K562 (cell line): Measurements from ENCODE around the gene SOX12. TPM values are rescaled to one million over a fixed set of nuclear protein-coding genes. Genes with fewer than 3 reads are reported as not detected.

Experiments
- ASH1L ChIP-seq: fragments of 450-650 bp; IDR thresholded peaks from 2 replicates; pipeline ENCODE4 v1.6.1; 2018; ENCODE audit warnings: borderline replicate concordance, mild to moderate bottlenecking, low read depth; ENCODE audit not compliant: partially characterized antibody
- BRD9 ChIP-seq: fragments of 450-650 bp; IDR thresholded peaks from 2 replicates; pipeline ENCODE4 v1.6.1; 2018; ENCODE audit warnings: low read depth; ENCODE audit not compliant: partially characterized antibody
- DACH1 ChIP-seq: fragments of 450-650 bp; IDR thresholded peaks from 2 replicates; pipeline ENCODE4 v1.6.1; 2018; ENCODE audit not compliant: partially characterized antibody
- DMBX1 ChIP-seq: fragments of 250-450 bp; sonication (Bioruptor Pico); IDR thresholded peaks from 2 replicates; pipeline ENCODE4 v1.8.0; 2022; ENCODE audit warnings: inconsistent platforms, mild to moderate bottlenecking, moderate library complexity, borderline replicate concordance
- DPF2 ChIP-seq: fragments of 450-650 bp; IDR thresholded peaks from 2 replicates; pipeline ENCODE4 v1.6.1; 2016
- E2F3 ChIP-seq: fragments of 250-450 bp; sonication (Bioruptor Pico); IDR thresholded peaks from 2 replicates; pipeline ENCODE4 v1.4.0; 2020; ENCODE audit warnings: mild to moderate bottlenecking
- HNRNPL ChIP-seq: fragments of 200-400 bp; formaldehyde crosslinking; IDR thresholded peaks from 2 replicates; pipeline ENCODE4 v1.6.1; 2017; ENCODE audit warnings: low read depth, mild to moderate bottlenecking, low read length
- KAT8 ChIP-seq: fragments of 450-650 bp; IDR thresholded peaks from 2 replicates; pipeline ENCODE4 v1.6.1; 2016; ENCODE audit warnings: low read depth, mild to moderate bottlenecking
- SMAD4 ChIP-seq: fragments of 250-450 bp; sonication (Bioruptor Pico); conservative IDR thresholded peaks from 2 replicates; pipeline ENCODE4 v1.8.0; 2021; ENCODE audit warnings: inconsistent platforms, mild to moderate bottlenecking, moderate library complexity
- YBX1 ChIP-seq: fragments of 450-650 bp; IDR thresholded peaks from 2 replicates; pipeline ENCODE4 v1.7.1; 2016; ENCODE audit warnings: mild to moderate bottlenecking
- ZKSCAN8 ChIP-seq: fragments of 200-800 bp; sonication (Bioruptor generic); IDR thresholded peaks from 2 replicates; pipeline ENCODE4 v1.6.1; 2016; ENCODE audit warnings: missing genetic modification characterization, missing compliant biosample characterization
- ZNF184 ChIP-seq: sonication (generic); formaldehyde crosslinking; IDR thresholded peaks from 2 replicates; pipeline ENCODE4 v1.5.0; 2020; ENCODE audit warnings: missing genetic modification reagents
- ZNF217 ChIP-seq: sonication (generic); formaldehyde crosslinking; IDR thresholded peaks from 2 replicates; pipeline ENCODE4 v1.8.0; 2022; ENCODE audit warnings: mild to moderate bottlenecking, missing genetic modification reagents
- polyA plus RNA-seq, 8 experiments: library from polyadenylated mRNA; depleted of rRNA in 4 of 8; stranded (reverse) in 5 of 8; unstranded in 3 of 8; fragments of >200 nt; fragmentation: Nextera tagmentation in 2 of 8; fragmentation: Illumina TruSeq in 1 of 8; extraction: Ambion mirVana in 2 of 8; extraction: Trizol in 1 of 8; gene quantifications; 2 replicates each; pipeline versions ENCODE4 v1.2.1 to v1.2.3, GENCODE V29; 2011 to 2014; ENCODE audit warnings: inconsistent platforms in 1 of 8, missing spikeins in 1 of 8
- total RNA-seq, 7 experiments: library from RNA; depleted of rRNA in 6 of 7; stranded (reverse); fragments of >200 nt in 6 of 7; fragmentation: Illumina TruSeq in 2 of 7; extraction: Trizol in 2 of 7; gene quantifications; 2 replicates each; pipeline versions ENCODE4 v1.2.1 to v1.2.3, GENCODE V29; 2011 to 2021; ENCODE audit warnings: low replicate concordance in 1 of 7
- TF ChIP-seq, protein P1 (sequence below), 2 experiments: fragments of 450-650 bp; IDR thresholded peaks; 2 replicates each; pipeline ENCODE4 v1.6.1; 2016; ENCODE audit warnings: mild to moderate bottlenecking in 2 of 2, borderline replicate concordance in 1 of 2, low read depth in 1 of 2, moderate library complexity in 1 of 2
- TF ChIP-seq, protein P2 (sequence below): fragments of 450-650 bp; IDR thresholded peaks from 2 replicates; pipeline ENCODE4 v1.6.1; 2017; ENCODE audit warnings: antibody characterized with exemption, mild to moderate bottlenecking

Gene SOX12
- total and polyA plus RNA-seq, 9 of the 15 experiments (the other 6 are each of a cell fraction or from before 2014, with no cell fraction given): 0.42 to 26.3 (median 2.6) TPM

DNA sequence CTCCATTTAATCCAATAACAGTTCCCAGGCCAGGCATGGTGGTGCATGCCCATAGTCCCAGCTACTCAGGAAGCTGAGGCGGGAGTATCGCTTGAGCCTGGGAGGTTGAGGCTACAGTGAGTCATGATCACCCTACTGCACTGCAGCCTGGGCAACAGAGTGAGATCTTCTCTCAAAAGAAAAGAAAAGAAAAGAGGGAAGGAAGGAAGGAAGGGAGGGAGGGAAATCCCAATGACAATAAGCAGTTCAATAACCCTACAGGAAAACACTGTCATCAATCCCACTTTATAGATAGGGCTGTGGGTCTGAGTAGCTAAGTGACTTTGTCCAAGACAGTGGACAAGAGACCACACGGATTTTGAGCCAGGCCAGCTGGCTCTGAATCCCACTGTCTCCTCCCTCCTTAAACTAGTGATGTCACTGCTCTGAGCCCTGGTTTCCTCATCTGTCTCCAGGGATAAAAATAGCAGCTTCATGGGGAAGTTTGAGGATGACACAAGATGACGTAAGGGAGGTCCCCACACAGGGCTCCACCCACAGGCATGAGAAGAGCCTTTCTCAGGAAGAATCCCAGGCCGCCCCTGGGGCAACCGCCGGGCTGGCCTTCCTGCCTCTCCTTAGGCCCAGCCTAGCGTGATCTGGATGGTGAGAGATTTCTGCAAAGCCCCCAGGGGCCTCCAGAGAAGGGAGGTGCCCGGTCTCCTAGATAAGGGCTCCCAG is 48.0 kb downstream of the SOX12 start (continued):
- TF ChIP-seq, protein P1, sequence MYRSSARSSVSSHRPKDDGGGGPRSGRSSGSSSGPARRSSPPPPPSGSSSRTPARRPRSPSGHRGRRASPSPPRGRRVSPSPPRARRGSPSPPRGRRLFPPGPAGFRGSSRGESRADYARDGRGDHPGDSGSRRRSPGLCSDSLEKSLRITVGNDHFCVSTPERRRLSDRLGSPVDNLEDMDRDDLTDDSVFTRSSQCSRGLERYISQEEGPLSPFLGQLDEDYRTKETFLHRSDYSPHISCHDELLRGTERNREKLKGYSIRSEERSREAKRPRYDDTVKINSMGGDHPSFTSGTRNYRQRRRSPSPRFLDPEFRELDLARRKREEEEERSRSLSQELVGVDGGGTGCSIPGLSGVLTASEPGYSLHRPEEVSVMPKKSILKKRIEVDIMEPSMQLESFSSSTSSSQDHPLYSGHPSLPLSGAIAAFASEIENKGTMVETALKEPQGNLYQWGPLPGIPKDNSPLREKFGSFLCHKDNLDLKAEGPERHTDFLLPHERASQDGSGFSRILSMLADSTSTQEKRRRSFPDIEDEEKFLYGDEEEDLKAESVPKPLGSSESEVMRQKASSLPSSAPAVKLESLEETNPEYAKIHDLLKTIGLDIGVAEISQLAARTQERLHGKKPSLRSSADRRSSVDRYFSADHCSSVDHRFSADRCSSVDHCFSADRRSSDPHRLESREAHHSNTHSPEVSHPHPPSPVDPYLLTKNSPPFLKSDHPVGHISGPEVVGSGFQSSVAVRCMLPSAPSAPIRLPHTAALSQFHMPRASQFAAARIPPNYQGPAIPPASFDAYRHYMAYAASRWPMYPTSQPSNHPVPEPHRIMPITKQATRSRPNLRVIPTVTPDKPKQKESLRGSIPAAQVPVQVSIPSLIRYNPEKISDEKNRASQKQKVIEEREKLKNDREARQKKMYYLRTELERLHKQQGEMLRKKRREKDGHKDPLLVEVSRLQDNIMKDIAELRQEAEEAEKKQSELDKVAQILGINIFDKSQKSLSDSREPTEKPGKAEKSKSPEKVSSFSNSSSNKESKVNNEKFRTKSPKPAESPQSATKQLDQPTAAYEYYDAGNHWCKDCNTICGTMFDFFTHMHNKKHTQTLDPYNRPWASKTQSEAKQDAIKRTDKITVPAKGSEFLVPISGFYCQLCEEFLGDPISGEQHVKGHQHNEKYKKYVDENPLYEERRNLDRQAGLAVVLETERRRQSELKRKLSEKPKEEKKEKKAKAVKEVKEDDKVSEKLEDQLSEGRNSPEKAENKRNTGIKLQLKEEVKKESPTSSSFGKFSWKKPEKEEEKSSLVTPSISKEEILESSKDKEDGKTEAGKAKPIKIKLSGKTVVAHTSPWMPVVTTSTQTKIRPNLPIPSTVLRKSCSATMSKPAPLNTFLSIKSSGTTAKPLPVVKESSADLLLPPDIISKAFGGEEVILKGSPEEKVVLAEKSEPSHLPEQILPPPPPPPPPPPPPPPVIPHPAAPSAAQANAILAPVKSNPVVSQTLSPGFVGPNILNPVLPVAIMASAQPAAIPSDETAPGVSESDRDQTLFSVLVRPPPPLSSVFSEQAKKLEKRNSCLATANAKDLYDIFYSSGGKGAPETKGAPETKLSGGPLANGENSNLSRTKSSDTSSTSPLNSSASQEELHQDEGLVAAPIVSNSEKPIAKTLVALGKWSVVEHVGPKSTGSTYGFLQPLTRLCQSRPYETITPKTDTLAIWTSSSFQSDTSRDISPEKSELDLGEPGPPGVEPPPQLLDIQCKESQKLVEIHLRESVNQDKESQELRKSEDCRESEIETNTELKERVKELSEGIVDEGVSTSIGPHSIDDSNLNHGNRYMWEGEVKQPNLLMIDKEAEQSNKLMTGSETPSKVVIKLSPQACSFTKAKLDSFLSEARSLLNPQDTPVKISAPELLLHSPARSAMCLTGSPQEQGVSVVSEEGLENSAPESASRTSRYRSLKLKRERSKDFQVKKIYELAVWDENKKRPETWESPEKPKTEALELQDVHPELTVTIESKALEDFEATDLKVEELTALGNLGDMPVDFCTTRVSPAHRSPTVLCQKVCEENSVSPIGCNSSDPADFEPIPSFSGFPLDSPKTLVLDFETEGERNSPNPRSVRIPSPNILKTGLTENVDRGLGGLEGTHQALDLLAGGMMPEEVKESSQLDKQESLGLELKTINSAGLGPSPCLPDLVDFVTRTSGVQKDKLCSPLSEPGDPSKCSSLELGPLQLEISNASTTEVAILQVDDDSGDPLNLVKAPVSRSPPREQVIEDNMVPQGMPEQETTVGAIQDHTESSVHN (IDR thresholded peaks at IDR 0.05; ENCODE audit: borderline replicate concordance in 1 of 2, low read depth in 1 of 2): peak in 1 of 2 experiments; percentile 96; a peak in 2 of 4 replicates
- TF ChIP-seq E2F3 (CRISPR knock-in tag) (no peak), HNRNPL (no peak), YBX1 (no peak), ZNF217 (CRISPR knock-in tag) (no peak), DACH1 (peak; percentile 38), ZNF184 (CRISPR knock-in tag) (no peak), KAT8 (no peak), DMBX1 (CRISPR knock-in tag) (peak; percentile 81; the same call in 1 of the 2 replicates), DPF2 (peak; percentile 34), ZKSCAN8 (peak; percentile 55; the same call in 1 of the 2 replicates), SMAD4 (CRISPR knock-in tag) (peak; percentile 63; the same call in 1 of the 2 replicates), ASH1L (no peak), BRD9 (peak; percentile 20)
- TF ChIP-seq, protein P2, sequence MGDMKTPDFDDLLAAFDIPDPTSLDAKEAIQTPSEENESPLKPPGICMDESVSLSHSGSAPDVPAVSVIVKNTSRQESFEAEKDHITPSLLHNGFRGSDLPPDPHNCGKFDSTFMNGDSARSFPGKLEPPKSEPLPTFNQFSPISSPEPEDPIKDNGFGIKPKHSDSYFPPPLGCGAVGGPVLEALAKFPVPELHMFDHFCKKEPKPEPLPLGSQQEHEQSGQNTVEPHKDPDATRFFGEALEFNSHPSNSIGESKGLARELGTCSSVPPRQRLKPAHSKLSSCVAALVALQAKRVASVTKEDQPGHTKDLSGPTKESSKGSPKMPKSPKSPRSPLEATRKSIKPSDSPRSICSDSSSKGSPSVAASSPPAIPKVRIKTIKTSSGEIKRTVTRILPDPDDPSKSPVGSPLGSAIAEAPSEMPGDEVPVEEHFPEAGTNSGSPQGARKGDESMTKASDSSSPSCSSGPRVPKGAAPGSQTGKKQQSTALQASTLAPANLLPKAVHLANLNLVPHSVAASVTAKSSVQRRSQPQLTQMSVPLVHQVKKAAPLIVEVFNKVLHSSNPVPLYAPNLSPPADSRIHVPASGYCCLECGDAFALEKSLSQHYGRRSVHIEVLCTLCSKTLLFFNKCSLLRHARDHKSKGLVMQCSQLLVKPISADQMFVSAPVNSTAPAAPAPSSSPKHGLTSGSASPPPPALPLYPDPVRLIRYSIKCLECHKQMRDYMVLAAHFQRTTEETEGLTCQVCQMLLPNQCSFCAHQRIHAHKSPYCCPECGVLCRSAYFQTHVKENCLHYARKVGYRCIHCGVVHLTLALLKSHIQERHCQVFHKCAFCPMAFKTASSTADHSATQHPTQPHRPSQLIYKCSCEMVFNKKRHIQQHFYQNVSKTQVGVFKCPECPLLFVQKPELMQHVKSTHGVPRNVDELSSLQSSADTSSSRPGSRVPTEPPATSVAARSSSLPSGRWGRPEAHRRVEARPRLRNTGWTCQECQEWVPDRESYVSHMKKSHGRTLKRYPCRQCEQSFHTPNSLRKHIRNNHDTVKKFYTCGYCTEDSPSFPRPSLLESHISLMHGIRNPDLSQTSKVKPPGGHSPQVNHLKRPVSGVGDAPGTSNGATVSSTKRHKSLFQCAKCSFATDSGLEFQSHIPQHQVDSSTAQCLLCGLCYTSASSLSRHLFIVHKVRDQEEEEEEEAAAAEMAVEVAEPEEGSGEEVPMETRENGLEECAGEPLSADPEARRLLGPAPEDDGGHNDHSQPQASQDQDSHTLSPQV: peak; percentile 83
